HepG2 (cell line): ENCODE data around the gene RPS8. TPM values are rescaled to one million over a fixed set of nuclear protein-coding genes. Genes with fewer than 3 reads are reported as not detected.

Source experiments
- BORCS8-MEF2B ChIP-seq: sonication (generic); formaldehyde crosslinking; IDR thresholded peaks from 2 replicates; pipeline ENCODE4 v1.8.0; 2022; ENCODE audit warnings: mild to moderate bottlenecking, missing genetic modification reagents
- CSRNP2 ChIP-seq: sonication (generic); formaldehyde crosslinking; conservative IDR thresholded peaks from 2 replicates; pipeline ENCODE4 v1.8.0; 2022; ENCODE audit warnings: low read depth, missing genetic modification reagents
- GLI4 ChIP-seq: sonication (generic); formaldehyde crosslinking; IDR thresholded peaks from 2 replicates; pipeline ENCODE4 v1.5.1; 2020; ENCODE audit warnings: missing genetic modification reagents, mild to moderate bottlenecking, moderate library complexity, borderline replicate concordance
- GRHL1 ChIP-seq: sonication (generic); formaldehyde crosslinking; conservative IDR thresholded peaks from 2 replicates; pipeline ENCODE4 v1.8.0; 2022; ENCODE audit warnings: missing genetic modification reagents
- HMG20A ChIP-seq: IDR thresholded peaks from 2 replicates; pipeline ENCODE4 v1.6.1; 2016; ENCODE audit warnings: borderline replicate concordance
- HOXD1 ChIP-seq: sonication (generic); formaldehyde crosslinking; IDR thresholded peaks from 2 replicates; pipeline ENCODE4 v1.5.0; 2020; ENCODE audit warnings: missing genetic modification reagents
- ISL2 ChIP-seq: sonication (generic); formaldehyde crosslinking; IDR thresholded peaks from 2 replicates; pipeline ENCODE4 v1.5.0; 2020; ENCODE audit warnings: missing genetic modification reagents
- MAZ ChIP-seq, 2 experiments: sonication (generic) in 1 of 2; formaldehyde crosslinking in 1 of 2; IDR thresholded peaks; 2 replicates each; pipeline versions ENCODE4 v1.5.0 to v1.6.1; 2012 to 2020; ENCODE audit warnings: low read depth in 2 of 2, mild to moderate bottlenecking in 2 of 2, borderline replicate concordance in 1 of 2, improper control_type of control experiment in 1 of 2, low read length in 1 of 2, missing genetic modification reagents in 1 of 2, moderate library complexity in 1 of 2
- MEIS1 ChIP-seq: sonication (generic); formaldehyde crosslinking; IDR thresholded peaks from 2 replicates; pipeline ENCODE4 v1.9.0; 2021; ENCODE audit warnings: mild to moderate bottlenecking, missing genetic modification reagents, moderate library complexity, borderline replicate concordance
- MXD3 ChIP-seq: IDR thresholded peaks from 2 replicates; pipeline ENCODE4 v1.6.1; 2016; ENCODE audit warnings: mild to moderate bottlenecking, missing biosample characterization, missing genetic modification reagents
- MXD4 ChIP-seq: IDR thresholded peaks from 2 replicates; pipeline ENCODE4 v1.6.1; 2016; ENCODE audit warnings: mild to moderate bottlenecking, missing biosample characterization, missing genetic modification reagents
- PCBP1 ChIP-seq: fragments of 200-400 bp; formaldehyde crosslinking; IDR thresholded peaks from 2 replicates; pipeline ENCODE4 v1.6.1; 2017; ENCODE audit warnings: mild to moderate bottlenecking, low read depth, low read length, borderline replicate concordance
- RBM22 ChIP-seq: fragments of 200-400 bp; formaldehyde crosslinking; optimal IDR thresholded peaks from 2 replicates; pipeline ENCODE3; 2017; ENCODE audit warnings: mild to moderate bottlenecking, low read length, moderate library complexity
- SP2 ChIP-seq: sonication (generic); formaldehyde crosslinking; IDR thresholded peaks from 2 replicates; pipeline ENCODE4 v1.5.1; 2020; ENCODE audit warnings: mild to moderate bottlenecking, missing genetic modification reagents
- SP4 ChIP-seq: sonication (generic); formaldehyde crosslinking; IDR thresholded peaks from 2 replicates; pipeline ENCODE4 v1.8.1; 2023; ENCODE audit warnings: mild to moderate bottlenecking, missing genetic modification reagents
- SYNCRIP ChIP-seq: fragments of 200-400 bp; formaldehyde crosslinking; IDR thresholded peaks from 2 replicates; pipeline ENCODE4 v1.6.1; 2018; ENCODE audit warnings: mild to moderate bottlenecking, low read depth, low read length; ENCODE audit not compliant: insufficient read depth
- ZNF143 ChIP-seq: sonication (generic); formaldehyde crosslinking; IDR thresholded peaks from 2 replicates; pipeline ENCODE4 v1.4.0; 2020; ENCODE audit warnings: missing genetic modification reagents
- ZNF160 ChIP-seq: sonication (generic); formaldehyde crosslinking; IDR thresholded peaks from 2 replicates; pipeline ENCODE4 v1.8.0; 2022; ENCODE audit warnings: mild to moderate bottlenecking, inconsistent platforms, missing genetic modification reagents
- ZNF362 ChIP-seq: sonication (generic); formaldehyde crosslinking; IDR thresholded peaks from 2 replicates; pipeline ENCODE4 v1.4.0; 2020; ENCODE audit warnings: missing genetic modification reagents, mild to moderate bottlenecking, borderline replicate concordance
- ZNF501 ChIP-seq: sonication (generic); formaldehyde crosslinking; IDR thresholded peaks from 2 replicates; pipeline ENCODE4 v1.5.1; 2020; ENCODE audit warnings: mild to moderate bottlenecking, moderate library complexity, missing genetic modification reagents
- ZNF552 ChIP-seq: sonication (generic); formaldehyde crosslinking; IDR thresholded peaks from 2 replicates; pipeline ENCODE4 v1.9.0; 2022; ENCODE audit warnings: missing genetic modification reagents, mild to moderate bottlenecking, borderline replicate concordance
- ZNF557 ChIP-seq: sonication (generic); formaldehyde crosslinking; IDR thresholded peaks from 2 replicates; pipeline ENCODE4 v1.4.0; 2020; ENCODE audit warnings: missing genetic modification reagents
- ZNF570 ChIP-seq: sonication (generic); formaldehyde crosslinking; IDR thresholded peaks from 2 replicates; pipeline ENCODE4 v1.4.0; 2020; ENCODE audit warnings: mild to moderate bottlenecking, missing genetic modification reagents, borderline replicate concordance
- polyA plus RNA-seq, 8 experiments: library from polyadenylated mRNA; depleted of rRNA in 3 of 8; stranded (reverse) in 7 of 8; unstranded in 1 of 8; fragments of >200 nt; fragmentation: Illumina TruSeq in 4 of 8; extraction: Trizol in 4 of 8; gene quantifications; 2 replicates each; pipeline versions ENCODE4 v1.2.1 to v1.2.3, GENCODE V29; 2011 to 2016; ENCODE audit warnings: low read depth in 4 of 8, missing spikeins in 1 of 8, mixed read lengths in 1 of 8; ENCODE audit not compliant: insufficient read depth in 1 of 8
- total RNA-seq, 5 experiments: library from RNA; depleted of rRNA; stranded (reverse); fragments of >200 nt; fragmentation: Illumina TruSeq; extraction: Trizol; gene quantifications; 2 replicates each; pipeline ENCODE4 v1.2.3, GENCODE V29; 2016; ENCODE audit warnings: low read depth in 1 of 5

Gene RPS8
- total and polyA plus RNA-seq, 2 of the 13 experiments (the other 11 are each of a cell fraction or from before 2014, with no cell fraction given), result 2,628 to 2,822 TPM

- TF ChIP-seq GRHL1 (CRISPR knock-in tag) (no peak), ZNF160 (CRISPR knock-in tag) (peak; percentile 85), GLI4 (CRISPR knock-in tag) (no peak; the same call in 1 of the 2 replicates), PCBP1 (no peak), RBM22 (no peak), HMG20A (no peak), MAZ (IDR thresholded peaks at IDR 0.05; ENCODE audit: borderline replicate concordance, low read depth, low read length) (peak; percentile 69), MAZ (CRISPR knock-in tag; IDR thresholded peaks at IDR 0.05; ENCODE audit: low read depth) (peak; percentile 83), ZNF143 (CRISPR knock-in tag) (peak; percentile 89), MEIS1 (CRISPR knock-in tag) (peak; percentile 90), ZNF570 (peak; percentile 81; the same call in 1 of the 2 replicates), ISL2 (CRISPR knock-in tag) (peak; percentile 75; the same call in 1 of the 2 replicates), SP4 (CRISPR knock-in tag) (peak; percentile 85), ZNF552 (CRISPR knock-in tag) (no peak), CSRNP2 (CRISPR knock-in tag) (no peak), ZNF501 (CRISPR knock-in tag) (peak; percentile 80), BORCS8-MEF2B (CRISPR knock-in tag) (peak; percentile 34; the same call in 1 of the 2 replicates), MXD4 (CRISPR knock-in tag) (peak; percentile 85), HOXD1 (CRISPR knock-in tag) (peak; percentile 84; the same call in 1 of the 2 replicates), MXD3 (CRISPR knock-in tag) (peak; percentile 93), SYNCRIP (no peak), ZNF362 (CRISPR knock-in tag) (no peak), SP2 (CRISPR knock-in tag) (no peak; the same call in 1 of the 2 replicates), ZNF557 (CRISPR knock-in tag) (peak; percentile 93)
Measured at GRCh38 chr1:44775078-44775929, at the start of gene RPS8 (continued).
